Loucy (cell line): ENCODE data around the gene ABCC11.

Experiments used
- H2AFZ ChIP-seq: fragments of 200-600 bp; sonication (generic); 2 replicates; pipeline ENCODE4 v1.6.0; 2016; ENCODE audit warnings: antibody characterized with exemption, mild to moderate bottlenecking, low read length, moderate library complexity
- H3F3A ChIP-seq: fragments of 200-600 bp; 2 replicates; pipeline ENCODE4 v1.6.0; 2016; ENCODE audit warnings: antibody characterized with exemption, low read depth, mild to moderate bottlenecking
- H3K27me3 ChIP-seq: fragments of 200-600 bp; sonication (generic); 2 replicates; pipeline ENCODE4 v1.6.1; 2014; ENCODE audit warnings: low read length, mild to moderate bottlenecking; ENCODE audit not compliant: insufficient read depth, poor library complexity, severe bottlenecking
- H3K36me3 ChIP-seq: fragments of 200-600 bp; sonication (generic); 2 replicates; pipeline ENCODE4 v1.6.1; 2016; ENCODE audit warnings: low read length; ENCODE audit not compliant: insufficient read depth
- H3K4me1 ChIP-seq: fragments of 200-600 bp; sonication (generic); 2 replicates; pipeline ENCODE4 v1.5.1; 2014; ENCODE audit warnings: low read length, mild to moderate bottlenecking; ENCODE audit not compliant: insufficient read depth, poor library complexity, severe bottlenecking
- H3K4me2 ChIP-seq: fragments of 200-600 bp; sonication (generic); 2 replicates; pipeline ENCODE4 v1.6.0; 2014; ENCODE audit warnings: antibody characterized with exemption, low read length, low read depth, mild to moderate bottlenecking; ENCODE audit not compliant: poor library complexity, severe bottlenecking
- H3K4me3 ChIP-seq: fragments of 200-600 bp; sonication (generic); 2 replicates; pipeline ENCODE4 v1.5.1; 2014; ENCODE audit warnings: low read length, mild to moderate bottlenecking, mixed read lengths; ENCODE audit not compliant: poor library complexity, severe bottlenecking
- H3K79me2 ChIP-seq: fragments of 200-600 bp; sonication (generic); 2 replicates; pipeline ENCODE4 v1.6.1; 2014; ENCODE audit warnings: low read length; ENCODE audit not compliant: insufficient read depth
- H3K9ac ChIP-seq: fragments of 200-600 bp; sonication (generic); 2 replicates; pipeline ENCODE4 v1.6.0; 2014; ENCODE audit warnings: mild to moderate bottlenecking, low read depth, low read length, moderate library complexity; ENCODE audit not compliant: poor library complexity, severe bottlenecking
- H3K9me2 ChIP-seq: fragments of 200-600 bp; sonication (generic); replicated peaks from 2 replicates; pipeline ENCODE4 v1.6.1; 2016; ENCODE audit warnings: low read depth, low read length, mixed read lengths
- H3K9me3 ChIP-seq: fragments of 200-600 bp; sonication (generic); 2 replicates; pipeline ENCODE4 v1.6.1; 2014; ENCODE audit warnings: mild to moderate bottlenecking, antibody characterized with exemption, low read length, low read depth; ENCODE audit not compliant: insufficient read depth
- H4K20me1 ChIP-seq: fragments of 200-600 bp; sonication (generic); 2 replicates; pipeline ENCODE4 v1.6.0; 2014; ENCODE audit warnings: antibody characterized with exemption, low read length, mild to moderate bottlenecking; ENCODE audit not compliant: insufficient read depth, poor library complexity, severe bottlenecking
- EZH2phosphoT487 ChIP-seq: fragments of 200-600 bp; IDR thresholded peaks from 2 replicates; pipeline ENCODE4 v1.6.1; 2018; ENCODE audit warnings: antibody characterized with exemption, mild to moderate bottlenecking, moderate library complexity, borderline replicate concordance
- TF ChIP-seq, protein P1 (sequence below): fragments of 200-600 bp; sonication (generic); conservative IDR thresholded peaks from 2 replicates; pipeline ENCODE4 v1.5.1; 2014; ENCODE audit warnings: mild to moderate bottlenecking, antibody characterized with exemption, low read length

The ABCC11 gene

DNA sequence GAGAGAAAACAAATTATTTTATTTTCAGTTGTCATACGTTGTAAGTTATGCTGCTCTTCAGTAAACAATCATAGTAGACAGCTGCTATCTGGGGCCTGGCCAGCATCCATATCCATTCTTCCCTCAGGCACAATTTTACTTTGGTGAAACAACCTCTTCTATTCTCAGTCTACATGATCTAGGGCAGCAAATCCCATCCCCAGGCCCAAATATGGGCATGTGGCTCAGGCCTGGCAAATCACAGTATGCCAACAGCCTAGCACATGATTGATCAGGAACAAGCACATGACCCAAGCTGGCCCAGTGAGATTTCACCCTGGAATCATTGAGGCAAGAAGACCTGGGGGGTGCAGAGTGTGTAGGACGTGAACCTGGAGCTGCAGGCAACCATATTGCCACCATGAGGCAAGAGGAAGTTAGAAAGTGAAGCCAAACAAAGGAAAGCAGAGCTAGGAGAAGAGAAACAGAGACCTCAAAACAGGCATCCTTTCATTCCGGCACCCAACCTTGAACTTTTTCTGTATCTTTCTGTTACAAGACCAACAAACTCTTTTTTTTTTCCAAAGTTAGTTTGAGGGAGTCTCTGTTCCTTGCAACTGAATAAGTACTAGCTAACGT, 81.3 kb downstream of the ABCC11 start:
- no peaks in the 10 kb centered on the region for H3F3A ChIP-seq
- H3K9me2 ChIP-seq = no peaks in the 10 kb centered on the region
- TF ChIP-seq EZH2phosphoT487 = no peak
- TF ChIP-seq, protein P1, sequence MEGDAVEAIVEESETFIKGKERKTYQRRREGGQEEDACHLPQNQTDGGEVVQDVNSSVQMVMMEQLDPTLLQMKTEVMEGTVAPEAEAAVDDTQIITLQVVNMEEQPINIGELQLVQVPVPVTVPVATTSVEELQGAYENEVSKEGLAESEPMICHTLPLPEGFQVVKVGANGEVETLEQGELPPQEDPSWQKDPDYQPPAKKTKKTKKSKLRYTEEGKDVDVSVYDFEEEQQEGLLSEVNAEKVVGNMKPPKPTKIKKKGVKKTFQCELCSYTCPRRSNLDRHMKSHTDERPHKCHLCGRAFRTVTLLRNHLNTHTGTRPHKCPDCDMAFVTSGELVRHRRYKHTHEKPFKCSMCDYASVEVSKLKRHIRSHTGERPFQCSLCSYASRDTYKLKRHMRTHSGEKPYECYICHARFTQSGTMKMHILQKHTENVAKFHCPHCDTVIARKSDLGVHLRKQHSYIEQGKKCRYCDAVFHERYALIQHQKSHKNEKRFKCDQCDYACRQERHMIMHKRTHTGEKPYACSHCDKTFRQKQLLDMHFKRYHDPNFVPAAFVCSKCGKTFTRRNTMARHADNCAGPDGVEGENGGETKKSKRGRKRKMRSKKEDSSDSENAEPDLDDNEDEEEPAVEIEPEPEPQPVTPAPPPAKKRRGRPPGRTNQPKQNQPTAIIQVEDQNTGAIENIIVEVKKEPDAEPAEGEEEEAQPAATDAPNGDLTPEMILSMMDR = no peak
- H3K79me2 ChIP-seq = no peaks in the 10 kb centered on the region
- H3K4me2 ChIP-seq = no peak overlapping the region
- H2AFZ ChIP-seq = peak overlapping the region; percentile 40; the same call in 1 of the 2 replicates
- H3K36me3 ChIP-seq = no peaks in the 10 kb centered on the region
- no peaks in the 10 kb centered on the region for H3K27me3 ChIP-seq
- no peaks in the 10 kb centered on the region for H3K9me3 ChIP-seq
- H4K20me1 ChIP-seq = no peaks in the 10 kb centered on the region
- no peak overlapping the region for H3K4me3 ChIP-seq
- no peak overlapping the region for H3K9ac ChIP-seq
- peaks cover 6% of the 10 kb centered on the region for H3K4me1 ChIP-seq

DNA sequence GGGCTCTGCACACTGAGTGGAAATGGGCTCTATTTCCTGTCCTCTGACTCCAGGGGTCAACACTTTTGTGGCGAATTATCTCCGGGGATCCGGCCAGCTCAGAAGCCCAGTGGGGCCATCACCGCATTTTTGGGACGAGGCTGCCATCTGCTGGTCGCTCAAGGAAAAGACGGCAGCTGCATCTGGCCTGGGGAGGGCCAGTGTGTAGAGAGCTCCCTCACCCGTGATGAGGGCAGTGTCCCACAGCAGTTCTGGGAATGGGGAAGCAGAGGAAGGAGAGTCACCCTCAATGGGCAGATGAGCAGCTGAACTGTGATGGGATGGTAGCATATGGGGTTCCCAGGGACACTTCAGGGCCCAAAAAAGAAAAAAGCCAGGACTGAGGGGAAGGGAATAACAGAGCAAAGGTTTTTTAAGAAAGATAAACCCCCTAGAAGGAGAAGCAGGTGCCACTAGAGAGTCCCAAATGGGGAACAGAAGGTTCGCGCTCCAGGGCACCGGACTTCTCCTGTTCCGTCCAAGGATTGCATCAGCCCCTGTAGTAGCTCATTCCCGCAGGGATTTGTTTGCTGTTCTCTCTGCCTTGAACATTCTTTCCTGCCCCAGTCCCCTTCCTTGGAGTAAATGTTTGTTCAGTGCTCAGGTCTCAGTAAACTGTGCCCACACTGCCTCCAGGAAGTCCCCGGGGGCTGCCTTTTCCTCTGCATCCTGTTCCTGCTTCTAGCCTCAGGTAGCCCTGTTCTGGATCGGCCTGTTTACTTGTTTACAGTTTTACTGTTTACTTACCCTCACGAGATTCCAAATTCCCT, 82.2 kb downstream of the ABCC11 start:
- Histone ChIP-seq H3K79me2 (no peaks in the 10 kb centered on the region), H4K20me1 (no peaks in the 10 kb centered on the region), H3K4me3 (no peak overlapping the region), H3K36me3 (no peaks in the 10 kb centered on the region), H2AFZ (peak overlapping the region; percentile 70; the same call in 1 of the 2 replicates), H3K9me2 (no peaks in the 10 kb centered on the region), H3K4me2 (peak overlapping the region; percentile 40), H3K9ac (no peak overlapping the region), H3K4me1 (peaks cover 6% of the 10 kb centered on the region), H3K27me3 (no peaks in the 10 kb centered on the region), H3F3A (no peaks in the 10 kb centered on the region), H3K9me3 (no peaks in the 10 kb centered on the region)
- TF ChIP-seq EZH2phosphoT487 = no peak
- TF ChIP-seq, protein P1 = peak; percentile 88

DNA sequence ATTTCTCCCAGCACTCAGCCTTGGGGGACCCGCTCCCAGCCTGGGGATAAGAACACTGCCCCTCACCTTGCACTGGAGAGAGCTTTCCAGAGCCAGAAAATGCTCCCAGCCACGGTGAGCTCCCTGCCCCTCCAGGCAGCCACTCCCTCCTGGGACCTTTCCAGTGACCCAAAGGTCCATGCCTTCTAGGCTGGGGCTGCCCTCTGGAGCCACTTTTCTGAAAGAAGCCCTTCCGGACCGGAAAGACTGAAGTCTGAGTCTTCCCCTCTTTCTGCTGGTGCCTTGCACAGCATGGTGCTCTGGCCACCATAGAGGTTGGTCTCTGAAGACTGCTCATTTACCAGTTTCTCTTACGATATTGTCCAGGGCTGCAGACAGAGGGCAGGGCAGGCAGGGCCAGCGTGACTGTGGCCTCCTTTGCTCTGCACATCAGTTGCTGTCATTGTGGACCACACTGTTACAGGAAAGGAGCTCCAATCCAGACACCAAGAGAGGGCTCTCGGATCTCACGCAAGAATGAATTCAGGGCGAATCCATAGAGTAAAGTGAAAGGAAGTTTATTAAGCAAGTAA, 84.4 kb downstream of the ABCC11 start:
- H3K79me2 ChIP-seq = no peaks in the 10 kb centered on the region
- no peaks in the 10 kb centered on the region for H3K9me2 ChIP-seq
- H3K4me2 ChIP-seq = no peak overlapping the region
- H3K36me3 ChIP-seq = no peaks in the 10 kb centered on the region
- H2AFZ ChIP-seq = no peak overlapping the region
- H4K20me1 ChIP-seq = no peaks in the 10 kb centered on the region
- no peak overlapping the region for H3K4me3 ChIP-seq
- H3K9ac ChIP-seq = no peak overlapping the region
- peaks cover 6% of the 10 kb centered on the region for H3K4me1 ChIP-seq
- no peak for TF ChIP-seq EZH2phosphoT487
- TF ChIP-seq, protein P1 = no peak
- no peaks in the 10 kb centered on the region for H3K27me3 ChIP-seq
- H3F3A ChIP-seq = no peaks in the 10 kb centered on the region
- H3K9me3 ChIP-seq = no peaks in the 10 kb centered on the region
